Thyroid gland (tissue), 4 donors: ENCODE results near the gene GABPB1.

Source experiments
- POLR2A ChIP-seq, 2 donors: fragments of 450-650 bp; IDR thresholded peaks; one replicate each; pipeline ENCODE4 v1.6.1; 2017; ENCODE audit warnings: antibody characterized with exemption in 2 of 2, mild to moderate bottlenecking in 2 of 2, moderate library complexity in 1 of 2
- TF ChIP-seq, protein P1 (sequence below), 6 experiments: fragments of 200-600 bp in 3 of 6; fragments of 450-650 bp in 3 of 6; sonication (generic) in 3 of 6; IDR thresholded peaks; one replicate each; pipeline ENCODE4 v1.5.1; 2016 to 2019; ENCODE audit warnings: antibody characterized with exemption in 6 of 6, mild to moderate bottlenecking in 2 of 6, inconsistent platforms in 1 of 6, moderate library complexity in 1 of 6

DNA sequence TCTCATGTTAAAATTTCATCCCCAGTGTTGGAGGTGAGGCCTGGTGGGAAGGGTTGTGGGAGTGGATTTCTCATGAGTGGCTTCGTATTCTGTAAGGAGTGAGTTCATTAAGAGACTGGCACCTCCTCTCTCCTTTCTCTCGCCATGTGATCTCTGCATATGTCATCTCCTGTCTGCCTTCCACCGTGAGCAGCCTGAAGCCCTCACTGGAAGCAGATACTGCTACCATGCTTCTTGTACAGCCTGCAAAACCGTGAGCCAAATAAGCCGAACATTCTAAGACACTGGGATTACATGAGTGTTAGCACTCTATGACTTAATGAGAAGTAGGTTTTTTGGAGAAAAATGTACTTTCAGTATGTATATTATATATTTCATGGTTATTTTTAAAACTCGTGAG lies 6.8 kb upstream of the GABPB1 start:
- TF ChIP-seq POLR2A (IDR thresholded peaks at IDR 0.05), result no peak
- TF ChIP-seq, protein P1, sequence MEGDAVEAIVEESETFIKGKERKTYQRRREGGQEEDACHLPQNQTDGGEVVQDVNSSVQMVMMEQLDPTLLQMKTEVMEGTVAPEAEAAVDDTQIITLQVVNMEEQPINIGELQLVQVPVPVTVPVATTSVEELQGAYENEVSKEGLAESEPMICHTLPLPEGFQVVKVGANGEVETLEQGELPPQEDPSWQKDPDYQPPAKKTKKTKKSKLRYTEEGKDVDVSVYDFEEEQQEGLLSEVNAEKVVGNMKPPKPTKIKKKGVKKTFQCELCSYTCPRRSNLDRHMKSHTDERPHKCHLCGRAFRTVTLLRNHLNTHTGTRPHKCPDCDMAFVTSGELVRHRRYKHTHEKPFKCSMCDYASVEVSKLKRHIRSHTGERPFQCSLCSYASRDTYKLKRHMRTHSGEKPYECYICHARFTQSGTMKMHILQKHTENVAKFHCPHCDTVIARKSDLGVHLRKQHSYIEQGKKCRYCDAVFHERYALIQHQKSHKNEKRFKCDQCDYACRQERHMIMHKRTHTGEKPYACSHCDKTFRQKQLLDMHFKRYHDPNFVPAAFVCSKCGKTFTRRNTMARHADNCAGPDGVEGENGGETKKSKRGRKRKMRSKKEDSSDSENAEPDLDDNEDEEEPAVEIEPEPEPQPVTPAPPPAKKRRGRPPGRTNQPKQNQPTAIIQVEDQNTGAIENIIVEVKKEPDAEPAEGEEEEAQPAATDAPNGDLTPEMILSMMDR (IDR thresholded peaks at IDR 0.05), result no peak
